SU-DHL-6 (cell line): Measurements from ENCODE around the gene GRAMD1B.

ENCODE experiments used
- CTCF ChIP-seq: fragments of 200-600 bp; sonication (generic); IDR thresholded peaks from one replicate; pipeline ENCODE4 v1.5.1; 2017; ENCODE audit warnings: antibody characterized with exemption, mild to moderate bottlenecking, low read length, moderate library complexity; ENCODE audit not compliant: insufficient read depth, poor library complexity, severe bottlenecking
- EZH2phosphoT487 ChIP-seq: fragments of 200-600 bp; sonication (generic), shearing (Covaris generic); conservative IDR thresholded peaks from 2 replicates; pipeline ENCODE4 v1.6.1; 2018; ENCODE audit warnings: mild to moderate bottlenecking, antibody characterized with exemption, low read length, moderate library complexity, mixed read lengths

GRCh38 chr11:123608945-123609344 is 178.9 kb downstream of the GRAMD1B start:
- TF ChIP-seq CTCF (no peak), EZH2phosphoT487 (no peak)
